Smooth muscle cell (in vitro differentiated cells): ENCODE results near the gene SYTL2. TPM values are rescaled to one million over a fixed set of nuclear protein-coding genes. Genes with fewer than 3 reads are reported as not detected.

Source experiments
- DNase-seq: peaks from one replicate; lab custom pipeline; 2025; ENCODE audit not compliant: unreplicated experiment; lab: John Stamatoyannopoulos, UW
- H2AFZ ChIP-seq: fragments of 200-600 bp; sonication (generic); 2 replicates; pipeline ENCODE4 v1.6.0; 2016; ENCODE audit warnings: antibody characterized with exemption, low read depth, mild to moderate bottlenecking
- H3F3A ChIP-seq: fragments of 200-600 bp; sonication (generic); 2 replicates; pipeline ENCODE4 v1.6.0; 2017; ENCODE audit warnings: antibody characterized with exemption, low read depth
- H3K27ac ChIP-seq: fragments of 200-600 bp; sonication (generic); 2 replicates; pipeline ENCODE4 v1.5.1; 2016; ENCODE audit warnings: low read depth, mild to moderate bottlenecking
- H3K27me3 ChIP-seq: fragments of 200-600 bp; sonication (generic); 2 replicates; pipeline ENCODE4 v1.6.1; 2016; ENCODE audit warnings: low read depth, mild to moderate bottlenecking
- H3K36me3 ChIP-seq: fragments of 200-600 bp; sonication (generic); 2 replicates; pipeline ENCODE4 v1.5.1; 2016; ENCODE audit warnings: low read depth
- H3K4me1 ChIP-seq: fragments of 200-600 bp; sonication (generic); 2 replicates; pipeline ENCODE4 v1.5.1; 2016; ENCODE audit warnings: low read depth
- H3K4me2 ChIP-seq: fragments of 200-600 bp; sonication (generic); 2 replicates; pipeline ENCODE4 v1.6.0; 2016; ENCODE audit warnings: mild to moderate bottlenecking
- H3K4me3 ChIP-seq: fragments of 200-600 bp; sonication (generic); 2 replicates; pipeline ENCODE4 v1.5.1; 2016; ENCODE audit warnings: mild to moderate bottlenecking
- H3K79me2 ChIP-seq: fragments of 200-600 bp; sonication (generic); 2 replicates; pipeline ENCODE4 v1.6.0; 2016; ENCODE audit warnings: low read depth, mild to moderate bottlenecking
- H3K9ac ChIP-seq: fragments of 200-600 bp; sonication (generic); 2 replicates; pipeline ENCODE4 v1.6.0; 2016; ENCODE audit warnings: low read depth
- H3K9me3 ChIP-seq: fragments of 200-600 bp; sonication (generic); replicated peaks from 2 replicates; pipeline ENCODE4 v1.5.1; 2016; ENCODE audit warnings: low read depth
- H4K20me1 ChIP-seq: fragments of 200-600 bp; sonication (generic); 2 replicates; pipeline ENCODE4 v1.6.0; 2016; ENCODE audit warnings: low read depth
- WGBS: methylation state at CpG from one replicate; pipeline ENCODE4 v1.1.7; 2016; ENCODE audit warnings: low lambda C conversion rate; 5-methylcytosine and 5-hydroxymethylcytosine counted together
- polyA plus RNA-seq: library from polyadenylated mRNA; unstranded; fragments of >200 nt; fragmentation: Nextera tagmentation; extraction: Ambion mirVana; gene quantifications from 2 replicates; pipeline ENCODE4 v1.2.1, GENCODE V29; 2016
- total RNA-seq: library from RNA; depleted of rRNA; stranded (reverse); fragments of >200 nt; gene quantifications from 2 replicates; pipeline ENCODE4 v1.2.3, GENCODE V29; 2014
- TF ChIP-seq, protein P1 (sequence below): fragments of 200-600 bp; sonication (generic); IDR thresholded peaks from 2 replicates; pipeline ENCODE4 v1.5.1; 2017; ENCODE audit warnings: borderline replicate concordance, mild to moderate bottlenecking, antibody characterized with exemption; ENCODE audit not compliant: insufficient read depth, poor library complexity, severe bottlenecking

SYTL2 gene
- total and polyA plus RNA-seq, 2 experiments from 2014 or later, result 10.4 to 50.7 TPM

DNA sequence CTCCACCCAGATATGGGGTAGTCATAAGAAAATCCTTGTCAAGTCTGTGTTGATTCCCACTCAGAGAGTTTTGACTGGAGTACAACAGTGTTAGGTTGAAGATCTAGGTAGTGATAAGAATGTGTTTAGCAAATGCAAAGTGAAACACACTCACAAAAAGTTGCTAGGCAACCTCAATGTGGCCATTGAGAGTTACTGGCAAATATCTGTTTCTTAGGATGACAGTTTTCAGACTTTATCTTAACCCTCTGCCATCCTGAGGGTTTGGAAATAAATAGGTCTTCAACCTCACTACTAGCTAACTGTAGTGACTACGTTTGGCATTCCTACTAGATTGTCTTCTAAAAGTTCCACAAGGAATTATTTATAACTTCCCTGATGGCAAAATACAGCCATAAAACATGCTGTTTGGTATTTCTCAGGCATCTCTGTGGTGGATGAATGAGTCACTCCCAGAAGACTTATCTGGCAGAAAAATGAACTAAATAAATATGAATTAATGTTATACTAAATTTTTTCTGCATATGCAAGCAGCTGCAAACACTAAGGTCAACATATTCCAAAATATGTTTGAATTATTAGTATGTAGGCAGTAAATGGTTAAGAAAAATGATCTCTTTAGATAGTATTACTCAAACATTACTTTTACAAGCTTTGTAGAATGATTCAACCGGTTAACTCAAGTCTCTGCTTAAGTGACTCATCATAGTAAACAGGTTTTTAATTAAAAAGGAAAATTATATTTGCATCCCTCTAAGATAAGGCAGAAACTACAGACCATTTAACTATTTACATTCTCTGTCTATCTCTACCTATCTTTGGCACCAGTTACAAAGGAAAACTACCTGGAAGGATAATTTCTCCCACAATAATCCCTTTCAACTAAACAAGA, 17.1 kb upstream of the SYTL2 start:
- Histone ChIP-seq H3K27ac (peak overlapping the region; percentile 87), H3K4me3 (no peak overlapping the region), H3K36me3 (no peaks in the 10 kb centered on the region), H3F3A (peaks cover 7% of the 10 kb centered on the region), H3K9ac (peak overlapping the region; percentile 57), H3K4me1 (peaks cover 4% of the 10 kb centered on the region), H4K20me1 (no peaks in the 10 kb centered on the region), H3K27me3 (no peaks in the 10 kb centered on the region), H3K79me2 (no peaks in the 10 kb centered on the region), H3K9me3 (no peaks in the 10 kb centered on the region), H2AFZ (no peak overlapping the region), H3K4me2 (peak overlapping the region; percentile 56)
- TF ChIP-seq, protein P1, sequence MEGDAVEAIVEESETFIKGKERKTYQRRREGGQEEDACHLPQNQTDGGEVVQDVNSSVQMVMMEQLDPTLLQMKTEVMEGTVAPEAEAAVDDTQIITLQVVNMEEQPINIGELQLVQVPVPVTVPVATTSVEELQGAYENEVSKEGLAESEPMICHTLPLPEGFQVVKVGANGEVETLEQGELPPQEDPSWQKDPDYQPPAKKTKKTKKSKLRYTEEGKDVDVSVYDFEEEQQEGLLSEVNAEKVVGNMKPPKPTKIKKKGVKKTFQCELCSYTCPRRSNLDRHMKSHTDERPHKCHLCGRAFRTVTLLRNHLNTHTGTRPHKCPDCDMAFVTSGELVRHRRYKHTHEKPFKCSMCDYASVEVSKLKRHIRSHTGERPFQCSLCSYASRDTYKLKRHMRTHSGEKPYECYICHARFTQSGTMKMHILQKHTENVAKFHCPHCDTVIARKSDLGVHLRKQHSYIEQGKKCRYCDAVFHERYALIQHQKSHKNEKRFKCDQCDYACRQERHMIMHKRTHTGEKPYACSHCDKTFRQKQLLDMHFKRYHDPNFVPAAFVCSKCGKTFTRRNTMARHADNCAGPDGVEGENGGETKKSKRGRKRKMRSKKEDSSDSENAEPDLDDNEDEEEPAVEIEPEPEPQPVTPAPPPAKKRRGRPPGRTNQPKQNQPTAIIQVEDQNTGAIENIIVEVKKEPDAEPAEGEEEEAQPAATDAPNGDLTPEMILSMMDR, result no peak
- WGBS, result 0% methylated on average over 2 of the region's 2 CpGs
- no peak for DNase-seq

DNA sequence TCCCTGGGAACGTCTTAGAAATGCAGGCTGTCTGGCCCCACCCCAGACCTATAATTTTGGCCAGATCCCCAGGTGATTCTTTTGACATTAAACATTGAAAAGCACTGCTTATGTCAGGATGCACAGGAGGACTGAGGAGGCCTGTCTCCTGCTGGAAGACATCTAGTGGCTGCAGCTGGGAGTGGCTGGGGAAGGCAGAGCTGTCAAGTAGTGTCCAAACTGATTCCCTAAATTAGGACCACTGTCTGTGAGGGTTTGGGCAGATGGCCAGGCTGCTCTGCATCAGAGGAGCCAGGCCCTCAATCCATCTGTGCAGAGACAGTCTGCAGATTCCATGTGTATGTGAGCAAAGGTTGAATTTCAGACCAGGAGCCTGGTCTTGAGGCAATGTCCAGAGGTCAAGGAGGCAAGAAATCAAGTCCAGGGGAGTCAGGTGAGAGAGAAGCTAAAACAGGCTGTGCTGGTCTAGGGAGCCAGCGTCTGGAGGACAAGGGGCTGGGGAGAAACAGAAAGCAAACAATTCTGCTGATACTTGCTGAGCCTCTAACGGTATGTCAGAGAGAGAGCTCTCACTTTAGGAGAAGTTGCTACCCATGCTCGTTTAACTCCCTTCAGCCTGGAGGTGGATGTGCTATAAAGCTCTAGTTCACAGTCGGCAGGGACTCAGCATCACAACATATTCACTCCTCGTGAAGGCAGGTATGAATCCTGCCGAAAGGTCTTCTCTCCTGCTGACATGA, 15.3 kb upstream of the SYTL2 start:
- TF ChIP-seq, protein P1, result peak; percentile 32
- H3F3A ChIP-seq, result peaks cover 7% of the 10 kb centered on the region
- 80% methylated on average over 7 of the region's 7 CpGs for WGBS
- H3K27me3 ChIP-seq, result no peaks in the 10 kb centered on the region
- peak overlapping the region; percentile 87 for H3K27ac ChIP-seq
- no peak overlapping the region for H2AFZ ChIP-seq
- H3K4me1 ChIP-seq, result peaks cover 4% of the 10 kb centered on the region
- no peak overlapping the region for H3K9ac ChIP-seq
- H3K9me3 ChIP-seq, result no peaks in the 10 kb centered on the region
- H3K36me3 ChIP-seq, result no peaks in the 10 kb centered on the region
- H3K4me2 ChIP-seq, result no peak overlapping the region
- no peak overlapping the region for H3K4me3 ChIP-seq
- H3K79me2 ChIP-seq, result no peaks in the 10 kb centered on the region
- DNase-seq, result no peak
- no peaks in the 10 kb centered on the region for H4K20me1 ChIP-seq

DNA sequence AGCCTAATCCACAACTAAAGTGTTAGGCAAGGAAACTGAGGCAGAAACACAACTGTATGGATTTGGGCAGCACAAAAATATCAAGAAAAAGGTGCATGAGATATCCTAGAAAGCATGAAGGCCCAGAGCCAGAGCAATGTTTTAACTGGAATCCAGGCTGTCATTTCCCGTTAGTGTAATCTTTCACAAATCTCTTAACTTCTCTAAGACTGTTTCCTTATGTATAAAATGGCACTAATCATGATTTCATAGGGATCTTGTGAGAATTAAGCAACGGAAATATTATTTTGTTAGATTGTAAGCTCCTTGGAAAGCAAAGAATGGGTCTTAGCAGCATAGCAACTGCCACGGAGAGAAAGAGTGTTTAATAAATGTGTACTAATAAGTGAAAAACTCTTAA, 14.7 kb upstream of the SYTL2 start:
- Histone ChIP-seq H3K79me2 (no peaks in the 10 kb centered on the region), H3K4me1 (peaks cover 4% of the 10 kb centered on the region), H3F3A (peaks cover 7% of the 10 kb centered on the region), H3K4me3 (no peak overlapping the region), H3K36me3 (no peaks in the 10 kb centered on the region), H3K27me3 (no peaks in the 10 kb centered on the region), H3K27ac (no peak overlapping the region), H2AFZ (no peak overlapping the region), H3K4me2 (no peak overlapping the region), H4K20me1 (no peaks in the 10 kb centered on the region), H3K9me3 (no peaks in the 10 kb centered on the region), H3K9ac (no peak overlapping the region)
- TF ChIP-seq, protein P1, result no peak
- DNase-seq, result no peak
- WGBS, result 81% methylated on average over 3 of the region's 3 CpGs
